ENCODE data around the gene CAPZB.

The CAPZB gene

DNA sequence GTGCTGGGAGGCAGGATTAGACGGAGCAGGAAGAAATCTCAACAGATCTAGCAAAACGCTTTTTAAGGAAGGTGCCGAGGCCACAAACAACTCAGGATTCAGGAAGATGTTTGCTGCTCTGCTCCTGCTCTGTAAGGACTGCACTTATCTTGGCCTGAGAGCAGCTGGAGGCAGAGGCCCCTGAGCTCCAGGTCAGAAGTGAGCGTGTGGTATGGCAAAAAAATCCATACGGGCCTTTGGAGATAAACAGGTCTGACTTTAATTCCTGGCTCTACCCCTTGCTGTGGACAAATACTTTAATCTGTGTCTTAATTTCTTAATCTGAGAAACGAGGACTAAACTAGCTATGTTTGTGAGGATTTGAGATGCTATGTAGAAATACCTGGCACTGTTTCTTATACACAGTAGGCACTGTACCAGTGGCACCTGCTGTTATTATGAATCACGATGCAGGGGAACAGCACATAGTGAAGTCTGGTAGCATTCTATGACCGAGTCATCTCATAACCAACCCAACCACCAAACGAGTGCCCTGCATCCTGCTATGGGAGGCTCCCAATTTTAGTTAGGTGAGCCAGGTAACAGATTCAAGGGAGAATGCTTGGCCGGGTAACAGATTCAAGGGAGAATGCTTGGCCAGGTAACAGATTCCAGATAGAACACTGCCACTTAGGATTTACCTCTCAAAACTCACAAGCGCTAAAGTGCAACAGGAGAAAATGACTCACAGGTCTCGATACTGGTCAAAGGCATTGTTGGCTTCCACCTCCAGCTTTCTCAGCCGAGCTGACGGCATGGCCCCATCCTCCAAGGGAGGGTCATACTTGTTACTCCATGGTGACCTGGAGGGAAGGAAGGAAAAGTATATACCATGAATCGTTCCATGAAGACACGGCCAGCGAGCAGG lies 107.3 kb downstream of the CAPZB start:
- Histone ChIP-seq H3K27me3 (ENCODE audit: insufficient read depth, poor library complexity, severe bottlenecking) (no peaks in the 10 kb centered on the region), H3K4me3 (replicated peaks; ENCODE audit: insufficient read depth, low read length) (no peak overlapping the region), H3K27ac (replicated peaks) (no peak overlapping the region)
- no peak for DNase-seq (ENCODE audit: low read depth in 1 of 2, low spot score in 1 of 2)
- TF ChIP-seq, protein P1, sequence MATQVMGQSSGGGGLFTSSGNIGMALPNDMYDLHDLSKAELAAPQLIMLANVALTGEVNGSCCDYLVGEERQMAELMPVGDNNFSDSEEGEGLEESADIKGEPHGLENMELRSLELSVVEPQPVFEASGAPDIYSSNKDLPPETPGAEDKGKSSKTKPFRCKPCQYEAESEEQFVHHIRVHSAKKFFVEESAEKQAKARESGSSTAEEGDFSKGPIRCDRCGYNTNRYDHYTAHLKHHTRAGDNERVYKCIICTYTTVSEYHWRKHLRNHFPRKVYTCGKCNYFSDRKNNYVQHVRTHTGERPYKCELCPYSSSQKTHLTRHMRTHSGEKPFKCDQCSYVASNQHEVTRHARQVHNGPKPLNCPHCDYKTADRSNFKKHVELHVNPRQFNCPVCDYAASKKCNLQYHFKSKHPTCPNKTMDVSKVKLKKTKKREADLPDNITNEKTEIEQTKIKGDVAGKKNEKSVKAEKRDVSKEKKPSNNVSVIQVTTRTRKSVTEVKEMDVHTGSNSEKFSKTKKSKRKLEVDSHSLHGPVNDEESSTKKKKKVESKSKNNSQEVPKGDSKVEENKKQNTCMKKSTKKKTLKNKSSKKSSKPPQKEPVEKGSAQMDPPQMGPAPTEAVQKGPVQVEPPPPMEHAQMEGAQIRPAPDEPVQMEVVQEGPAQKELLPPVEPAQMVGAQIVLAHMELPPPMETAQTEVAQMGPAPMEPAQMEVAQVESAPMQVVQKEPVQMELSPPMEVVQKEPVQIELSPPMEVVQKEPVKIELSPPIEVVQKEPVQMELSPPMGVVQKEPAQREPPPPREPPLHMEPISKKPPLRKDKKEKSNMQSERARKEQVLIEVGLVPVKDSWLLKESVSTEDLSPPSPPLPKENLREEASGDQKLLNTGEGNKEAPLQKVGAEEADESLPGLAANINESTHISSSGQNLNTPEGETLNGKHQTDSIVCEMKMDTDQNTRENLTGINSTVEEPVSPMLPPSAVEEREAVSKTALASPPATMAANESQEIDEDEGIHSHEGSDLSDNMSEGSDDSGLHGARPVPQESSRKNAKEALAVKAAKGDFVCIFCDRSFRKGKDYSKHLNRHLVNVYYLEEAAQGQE (IDR thresholded peaks at IDR 0.05; ENCODE audit: insufficient replicate concordance, low read depth): no peak
- TF ChIP-seq GABPA (IDR thresholded peaks at IDR 0.05; ENCODE audit: low read depth): no peak
- no peak for TF ChIP-seq SPI1 (IDR thresholded peaks at IDR 0.05; ENCODE audit: borderline replicate concordance, low read depth)
- TF ChIP-seq POLR2AphosphoS5 (IDR thresholded peaks at IDR 0.05; ENCODE audit: low read depth): no peak
- TF ChIP-seq, protein P2, sequence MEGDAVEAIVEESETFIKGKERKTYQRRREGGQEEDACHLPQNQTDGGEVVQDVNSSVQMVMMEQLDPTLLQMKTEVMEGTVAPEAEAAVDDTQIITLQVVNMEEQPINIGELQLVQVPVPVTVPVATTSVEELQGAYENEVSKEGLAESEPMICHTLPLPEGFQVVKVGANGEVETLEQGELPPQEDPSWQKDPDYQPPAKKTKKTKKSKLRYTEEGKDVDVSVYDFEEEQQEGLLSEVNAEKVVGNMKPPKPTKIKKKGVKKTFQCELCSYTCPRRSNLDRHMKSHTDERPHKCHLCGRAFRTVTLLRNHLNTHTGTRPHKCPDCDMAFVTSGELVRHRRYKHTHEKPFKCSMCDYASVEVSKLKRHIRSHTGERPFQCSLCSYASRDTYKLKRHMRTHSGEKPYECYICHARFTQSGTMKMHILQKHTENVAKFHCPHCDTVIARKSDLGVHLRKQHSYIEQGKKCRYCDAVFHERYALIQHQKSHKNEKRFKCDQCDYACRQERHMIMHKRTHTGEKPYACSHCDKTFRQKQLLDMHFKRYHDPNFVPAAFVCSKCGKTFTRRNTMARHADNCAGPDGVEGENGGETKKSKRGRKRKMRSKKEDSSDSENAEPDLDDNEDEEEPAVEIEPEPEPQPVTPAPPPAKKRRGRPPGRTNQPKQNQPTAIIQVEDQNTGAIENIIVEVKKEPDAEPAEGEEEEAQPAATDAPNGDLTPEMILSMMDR (IDR thresholded peaks at IDR 0.05; ENCODE audit: insufficient read depth, low read length): no peak

DNA sequence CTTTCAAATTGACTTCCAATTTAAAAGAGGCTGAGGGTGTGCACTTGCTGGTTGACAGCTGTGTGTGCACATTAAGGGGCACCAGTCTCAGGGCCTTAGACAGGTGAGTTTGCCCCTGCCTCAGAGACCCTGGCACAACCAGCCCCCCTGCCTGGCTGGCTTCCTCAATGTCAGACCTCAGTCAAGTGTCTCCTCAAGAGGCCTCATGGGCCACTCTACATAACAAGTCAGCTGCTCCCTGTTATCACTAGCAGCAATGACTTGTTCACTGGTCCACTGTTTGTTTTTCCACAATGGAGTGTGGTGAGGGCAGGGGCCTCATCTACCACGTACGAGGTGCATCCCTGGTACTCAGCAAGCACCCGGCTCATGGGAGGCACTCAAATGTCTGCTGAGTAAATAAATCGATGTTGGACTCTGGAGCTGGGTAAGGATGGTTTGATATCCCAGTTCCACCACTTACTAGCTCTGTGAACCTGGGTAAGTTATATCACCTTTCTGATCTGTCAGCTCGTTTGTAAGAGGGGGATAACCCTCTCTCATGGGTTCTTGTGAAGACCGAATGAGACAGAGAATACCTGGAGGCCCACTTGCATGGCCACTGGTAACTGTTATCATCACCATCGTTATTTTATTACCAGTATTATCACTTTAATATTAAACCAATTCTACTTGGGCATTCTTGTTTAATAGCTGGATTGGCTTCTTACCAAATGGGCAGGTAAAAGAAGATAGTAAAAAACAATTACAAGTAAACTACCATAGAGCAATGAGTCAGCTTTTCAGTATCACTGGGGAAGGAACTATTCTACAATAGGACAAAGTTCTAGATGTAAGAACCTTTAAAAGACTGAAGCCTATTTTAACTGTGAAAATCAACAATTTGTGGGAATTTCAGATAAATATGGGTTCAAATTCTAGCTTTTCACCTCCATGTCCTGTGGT lies 108.6 kb downstream of the CAPZB start:
- DNase-seq (ENCODE audit: low read depth in 1 of 2, low spot score in 1 of 2): no peak
- H3K27ac ChIP-seq (replicated peaks): no peak overlapping the region
- TF ChIP-seq SPI1 (IDR thresholded peaks at IDR 0.05; ENCODE audit: borderline replicate concordance, low read depth) (no peak), GABPA (IDR thresholded peaks at IDR 0.05; ENCODE audit: low read depth) (no peak), POLR2AphosphoS5 (IDR thresholded peaks at IDR 0.05; ENCODE audit: low read depth) (no peak)
- TF ChIP-seq, protein P1 (IDR thresholded peaks at IDR 0.05; ENCODE audit: insufficient replicate concordance, low read depth): no peak
- TF ChIP-seq, protein P2 (IDR thresholded peaks at IDR 0.05; ENCODE audit: insufficient read depth, low read length): no peak
- H3K4me3 ChIP-seq (replicated peaks; ENCODE audit: insufficient read depth, low read length): no peak overlapping the region
- H3K27me3 ChIP-seq (ENCODE audit: insufficient read depth, poor library complexity, severe bottlenecking): no peaks in the 10 kb centered on the region

DNA sequence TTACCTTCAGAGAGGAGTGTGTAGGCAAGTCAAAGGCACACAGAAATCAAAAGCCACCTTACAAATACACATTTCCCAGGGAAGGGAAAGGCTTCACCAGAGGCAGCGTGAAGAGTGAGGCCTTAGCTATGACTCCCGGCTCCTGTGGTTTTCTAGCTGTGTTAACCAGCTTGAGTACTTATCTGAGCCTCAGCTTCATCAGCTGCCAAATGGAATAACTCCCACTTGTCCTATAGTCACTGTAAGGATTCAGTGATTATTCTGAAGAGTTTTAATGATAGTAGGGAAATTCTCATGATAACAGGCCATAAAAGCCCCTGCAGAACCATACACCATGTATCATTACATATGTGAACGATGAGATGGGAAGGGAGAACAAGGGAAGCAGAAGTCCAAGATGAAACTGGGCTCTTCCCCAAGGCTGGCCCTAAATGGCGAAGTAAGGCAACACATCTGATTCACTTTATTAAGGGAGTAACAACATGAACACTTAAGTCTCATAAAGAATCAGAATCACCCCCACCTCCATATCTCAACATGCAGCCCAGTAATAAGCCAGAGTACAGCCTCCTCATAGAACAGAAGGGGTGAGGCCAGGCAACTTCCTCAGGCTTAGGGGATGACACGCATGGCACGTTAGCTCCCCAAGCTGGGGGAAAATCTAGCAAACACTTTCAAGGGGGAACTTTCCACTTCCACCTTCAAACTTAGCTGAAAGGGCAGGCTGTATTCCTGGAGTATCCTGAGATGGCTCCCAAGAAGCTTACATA lies 109.5 kb downstream of the CAPZB start:
- peak in 1 of 2 experiments; percentile 11 for DNase-seq (ENCODE audit: low read depth in 1 of 2, low spot score in 1 of 2)
- no peak overlapping the region for H3K27ac ChIP-seq (replicated peaks)
- TF ChIP-seq, protein P2 (IDR thresholded peaks at IDR 0.05; ENCODE audit: insufficient read depth, low read length): no peak
- TF ChIP-seq GABPA (IDR thresholded peaks at IDR 0.05; ENCODE audit: low read depth) (no peak), POLR2AphosphoS5 (IDR thresholded peaks at IDR 0.05; ENCODE audit: low read depth) (no peak), SPI1 (IDR thresholded peaks at IDR 0.05; ENCODE audit: borderline replicate concordance, low read depth) (no peak)
- TF ChIP-seq, protein P1 (IDR thresholded peaks at IDR 0.05; ENCODE audit: insufficient replicate concordance, low read depth): no peak
- no peak overlapping the region for H3K4me3 ChIP-seq (replicated peaks; ENCODE audit: insufficient read depth, low read length)
- H3K27me3 ChIP-seq (ENCODE audit: insufficient read depth, poor library complexity, severe bottlenecking): no peaks in the 10 kb centered on the region
